SU-DHL-6 (cell line): ENCODE data around the gene COL23A1.

Experiments
- H2AFZ ChIP-seq: fragments of 200-600 bp; sonication (generic); 2 replicates; pipeline ENCODE4 v1.6.1; 2014; ENCODE audit warnings: low read depth, mild to moderate bottlenecking, moderate library complexity, mixed read lengths, antibody characterized with exemption, low read length; ENCODE audit not compliant: severe bottlenecking
- H3F3A ChIP-seq: fragments of 200-600 bp; shearing (Covaris generic); 2 replicates; pipeline ENCODE4 v1.6.0; 2016; ENCODE audit warnings: antibody characterized with exemption, mild to moderate bottlenecking; ENCODE audit not compliant: insufficient read depth
- H3K27ac ChIP-seq: fragments of 200-600 bp; sonication (generic); 2 replicates; pipeline ENCODE4 v1.5.1; 2016; ENCODE audit warnings: low read depth, mild to moderate bottlenecking, low read length, moderate library complexity, mixed read lengths
- H3K27me3 ChIP-seq: fragments of 200-600 bp; sonication (generic), shearing (Covaris generic); 2 replicates; pipeline ENCODE4 v1.6.0; 2014; ENCODE audit warnings: mild to moderate bottlenecking, low read length
- H3K36me3 ChIP-seq: fragments of 200-600 bp; sonication (generic); 2 replicates; pipeline ENCODE4 v1.6.1; 2014; ENCODE audit warnings: mild to moderate bottlenecking, low read length, mixed read lengths
- H3K4me2 ChIP-seq: fragments of 300-600, 200-600 bp; shearing (Covaris generic), sonication (generic); 2 replicates; pipeline ENCODE4 v1.6.0; 2014; ENCODE audit warnings: low read length, low read depth, mild to moderate bottlenecking; ENCODE audit not compliant: poor library complexity, severe bottlenecking
- H3K4me3 ChIP-seq: fragments of 200-600 bp; sonication (generic); 2 replicates; pipeline ENCODE4 v1.5.1; 2014; ENCODE audit warnings: antibody characterized with exemption, low read length, mild to moderate bottlenecking, mixed read lengths; ENCODE audit not compliant: insufficient read depth, poor library complexity, severe bottlenecking
- H3K79me2 ChIP-seq: fragments of 200-600 bp; sonication (generic); 2 replicates; pipeline ENCODE4 v1.6.1; 2014; ENCODE audit warnings: mild to moderate bottlenecking, low read length, moderate library complexity; ENCODE audit not compliant: insufficient read depth
- H3K9ac ChIP-seq: fragments of 200-600 bp; sonication (generic); 2 replicates; pipeline ENCODE4 v1.7.0; 2014; ENCODE audit warnings: mild to moderate bottlenecking, low read length
- H3K9me2 ChIP-seq: fragments of 200-600 bp; sonication (generic); replicated peaks from 2 replicates; pipeline ENCODE4 v1.6.1; 2014; ENCODE audit warnings: low read length; ENCODE audit not compliant: insufficient read depth
- H3K9me3 ChIP-seq: fragments of 200-600 bp; sonication (generic); 2 replicates; pipeline ENCODE4 v1.6.1; 2014; ENCODE audit warnings: low read length, mixed read lengths; ENCODE audit not compliant: insufficient read depth
- H4K20me1 ChIP-seq: fragments of 200-600 bp; sonication (generic); 2 replicates; pipeline ENCODE4 v1.6.1; 2014; ENCODE audit warnings: low read depth, mild to moderate bottlenecking, antibody characterized with exemption, low read length, moderate library complexity, mixed read lengths
- CTCF ChIP-seq: fragments of 200-600 bp; sonication (generic); IDR thresholded peaks from one replicate; pipeline ENCODE4 v1.5.1; 2017; ENCODE audit warnings: antibody characterized with exemption, mild to moderate bottlenecking, low read length, moderate library complexity; ENCODE audit not compliant: insufficient read depth, poor library complexity, severe bottlenecking
- EZH2phosphoT487 ChIP-seq: fragments of 200-600 bp; sonication (generic), shearing (Covaris generic); conservative IDR thresholded peaks from 2 replicates; pipeline ENCODE4 v1.6.1; 2018; ENCODE audit warnings: mild to moderate bottlenecking, antibody characterized with exemption, low read length, moderate library complexity, mixed read lengths

The COL23A1 gene

GRCh38 chr5:178516504-178517235 is 73.5 kb downstream of the COL23A1 start:
- Histone ChIP-seq H3K9ac (no peak overlapping the region), H3K79me2 (no peaks in the 10 kb centered on the region), H3K4me3 (no peak overlapping the region), H3K9me2 (no peaks in the 10 kb centered on the region), H3K4me2 (no peak overlapping the region), H3K27me3 (no peaks in the 10 kb centered on the region), H3K27ac (no peak overlapping the region), H2AFZ (no peak overlapping the region), H4K20me1 (no peaks in the 10 kb centered on the region), H3F3A (no peaks in the 10 kb centered on the region), H3K9me3 (no peaks in the 10 kb centered on the region), H3K36me3 (no peaks in the 10 kb centered on the region)
- TF ChIP-seq EZH2phosphoT487 (no peak), CTCF (no peak)

GRCh38 chr5:178515776-178516503 is 74.3 kb downstream of the COL23A1 start:
- H3K9me3 ChIP-seq, result no peaks in the 10 kb centered on the region

GRCh38 chr5:178514851-178515418 is 75.3 kb downstream of the COL23A1 start:
- Histone ChIP-seq H3K9me3 (no peaks in the 10 kb centered on the region), H3K79me2 (no peaks in the 10 kb centered on the region), H3K27ac (no peak overlapping the region), H3K4me2 (no peak overlapping the region), H4K20me1 (no peaks in the 10 kb centered on the region), H3K4me3 (no peak overlapping the region), H3K36me3 (no peaks in the 10 kb centered on the region), H3K27me3 (no peaks in the 10 kb centered on the region), H3F3A (no peaks in the 10 kb centered on the region), H3K9ac (no peak overlapping the region), H2AFZ (no peak overlapping the region), H3K9me2 (no peaks in the 10 kb centered on the region)
- TF ChIP-seq CTCF (no peak), EZH2phosphoT487 (no peak)

More at GRCh38 chr5:178515776-178516503, 74.3 kb downstream of the COL23A1 start:
- H3K9me2 ChIP-seq, result no peaks in the 10 kb centered on the region
- TF ChIP-seq EZH2phosphoT487 (no peak), CTCF (no peak)
- no peak overlapping the region for H3K27ac ChIP-seq
- H4K20me1 ChIP-seq, result no peaks in the 10 kb centered on the region
- no peak overlapping the region for H2AFZ ChIP-seq
- H3K27me3 ChIP-seq, result no peaks in the 10 kb centered on the region
- H3K4me2 ChIP-seq, result no peak overlapping the region
- no peak overlapping the region for H3K4me3 ChIP-seq
- no peaks in the 10 kb centered on the region for H3K79me2 ChIP-seq
- no peaks in the 10 kb centered on the region for H3F3A ChIP-seq
- H3K9ac ChIP-seq, result no peak overlapping the region
- no peaks in the 10 kb centered on the region for H3K36me3 ChIP-seq
